Activated CD4-positive, CD25-positive, alpha-beta regulatory T cell treated with anti-CD3 and anti-CD28 coated beads, Interleukin-2, amount 50 U/mL, for 72 hours (primary cell): Measurements from ENCODE around the gene PZP.

ENCODE experiments used
- DNase-seq: peaks from one replicate; pipeline ENCODE4 v3.0.0; 2021

The PZP gene

DNA sequence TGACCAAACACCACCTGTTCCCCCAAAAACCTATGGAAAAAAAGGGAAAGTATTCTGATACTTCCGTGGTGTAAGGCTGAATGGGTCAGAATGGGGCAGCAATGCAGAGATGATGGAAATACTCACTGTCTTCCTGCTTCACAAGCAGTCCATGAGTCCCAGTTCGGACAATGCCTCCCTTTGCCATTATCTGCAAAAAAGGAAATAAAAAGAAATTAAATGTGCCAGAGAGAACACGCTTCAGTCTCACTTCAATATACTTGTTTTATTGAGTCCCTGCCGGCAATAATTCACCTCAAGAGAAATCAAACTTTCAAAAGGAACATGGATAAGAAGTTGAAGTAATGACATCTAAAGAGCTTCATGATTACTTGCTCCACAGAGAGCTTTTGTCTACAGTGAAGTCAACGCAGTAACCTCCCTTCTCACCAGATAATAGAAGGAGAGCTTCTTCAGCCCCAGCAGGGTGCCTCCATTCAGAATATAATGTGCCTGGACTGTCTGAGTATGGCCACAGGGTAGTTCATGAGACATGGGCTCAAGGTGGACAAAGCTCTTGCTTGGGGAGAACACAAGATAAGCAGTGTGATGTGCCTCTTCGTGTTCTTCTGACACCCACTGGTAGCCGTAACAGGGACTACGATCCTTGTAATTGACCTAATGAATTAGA lies 107.0 kb downstream of the PZP start:
- DNase-seq, result no peak

DNA sequence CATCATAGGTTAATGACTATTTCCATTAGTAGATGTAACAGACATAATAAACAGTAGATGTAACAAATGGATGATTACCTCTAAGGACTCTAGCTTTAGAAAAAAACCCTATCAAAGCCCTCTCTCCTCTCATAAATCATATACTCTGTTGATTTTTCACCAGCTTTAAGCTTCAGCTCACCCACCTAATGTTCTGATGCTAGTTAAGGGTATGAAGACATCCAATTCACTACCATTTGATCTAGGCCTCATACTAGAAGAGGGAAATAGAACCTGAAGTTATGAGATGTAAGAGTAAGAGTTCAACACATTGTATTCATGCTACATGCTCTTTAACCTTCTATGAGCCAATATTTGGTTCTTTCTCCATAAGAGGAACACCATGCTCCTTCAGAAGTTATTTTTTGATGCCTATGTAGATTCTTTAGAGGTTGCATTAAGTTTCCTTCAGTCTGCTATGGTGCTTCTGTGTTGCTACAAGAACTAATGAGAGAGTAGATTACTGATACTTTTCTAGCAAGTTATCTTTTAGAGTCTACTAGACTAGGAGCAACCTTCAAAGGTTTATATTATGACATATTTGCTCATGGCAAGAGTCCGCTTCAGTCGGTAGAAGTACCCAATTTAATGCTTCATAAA lies 108.5 kb downstream of the PZP start:
- DNase-seq, result no peak
